IPS DF 4.7 (cell line): ENCODE measurements around the gene UFSP2.

ENCODE experiments used
- DNase-seq: peaks from one replicate; pipeline ENCODE4 v3.0.0-alpha.2; 2013; ENCODE audit warnings: low spot score; ENCODE audit errors: extremely low read depth

UFSP2 gene

DNA sequence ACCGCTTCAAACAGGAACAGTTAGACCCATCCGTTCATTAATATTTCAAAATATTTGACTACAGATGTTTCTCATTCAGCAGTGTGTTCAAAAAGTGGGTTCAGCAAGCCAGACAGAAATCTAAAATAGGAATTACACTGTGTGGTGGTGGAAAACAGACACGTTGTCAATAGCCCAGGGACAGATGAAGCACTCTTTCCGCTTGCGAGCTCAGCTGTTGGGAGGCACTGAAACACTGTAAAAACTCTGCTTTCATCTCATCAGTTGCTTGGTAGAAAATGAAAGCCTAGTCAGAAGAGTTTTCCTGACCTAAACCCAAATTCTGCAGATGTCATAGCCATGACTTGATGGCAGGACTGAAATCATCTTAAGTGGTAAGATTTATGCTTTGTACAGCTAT is 68.6 kb downstream of the UFSP2 start:
- no peak for DNase-seq

DNA sequence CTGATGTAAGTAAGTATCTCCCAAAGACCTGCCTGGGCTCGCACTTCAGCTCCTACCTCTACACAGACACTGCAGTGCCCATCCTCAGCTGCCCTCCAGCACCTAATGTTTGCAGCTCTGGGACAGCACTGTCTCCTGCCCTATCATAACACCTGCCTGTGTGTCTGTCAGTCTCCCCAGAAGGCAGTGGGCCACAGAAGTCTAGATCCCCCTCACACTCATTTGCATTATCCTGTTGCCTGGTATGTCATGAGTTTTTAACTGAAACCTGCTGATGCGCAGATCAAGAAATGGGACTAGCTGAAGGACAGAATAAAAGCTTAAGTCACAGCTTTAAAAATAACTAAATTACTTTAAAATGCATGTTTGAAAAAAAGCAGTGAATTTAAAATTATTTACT is 73.0 kb downstream of the UFSP2 start:
- no peak for DNase-seq

DNA sequence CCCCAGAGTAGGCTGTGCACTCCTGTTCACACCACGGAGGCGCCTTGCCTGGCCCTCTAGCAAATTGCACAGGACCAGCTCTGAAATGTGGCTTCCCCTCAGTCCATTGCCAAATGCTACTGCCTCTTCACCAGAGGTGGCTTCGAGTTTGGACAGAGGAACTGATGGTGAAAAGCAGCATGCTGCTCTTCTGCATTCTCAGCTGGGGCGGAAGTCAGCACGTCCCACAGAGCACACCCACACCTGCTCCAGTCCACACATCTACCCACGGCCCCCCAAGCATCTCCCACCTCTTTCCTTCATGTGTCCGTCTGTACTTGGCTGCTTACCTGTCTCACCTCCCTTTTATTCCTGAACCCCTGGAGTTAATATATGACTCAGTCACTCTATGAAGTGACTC is 73.6 kb downstream of the UFSP2 start:
- DNase-seq = no peak

DNA sequence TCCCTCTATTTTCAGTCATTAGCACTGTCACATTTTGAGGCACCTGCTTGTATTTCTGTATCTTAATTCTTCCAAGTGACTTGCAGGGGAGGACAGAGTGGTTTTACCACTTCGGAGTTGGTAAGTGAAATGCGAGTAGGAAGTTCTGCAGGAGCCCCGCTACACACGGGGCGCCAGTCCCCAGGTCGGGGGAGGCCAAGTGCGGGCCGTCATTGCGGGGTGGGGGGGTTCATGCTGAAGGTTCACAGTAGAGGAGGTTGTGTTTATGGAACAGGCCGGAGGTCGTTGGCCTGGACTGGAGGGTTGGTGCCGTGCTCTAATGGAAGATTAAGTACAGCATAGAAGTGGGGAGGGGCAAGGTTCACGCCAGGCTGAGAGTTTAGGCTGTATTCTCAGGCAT is 74.1 kb downstream of the UFSP2 start:
- DNase-seq = no peak
